K562 (cell line): ENCODE data around the gene NMB. TPM values are rescaled to one million over a fixed set of nuclear protein-coding genes. Genes with fewer than 3 reads are reported as not detected.

ENCODE experiments used
- ARID3A ChIP-seq: IDR thresholded peaks from 2 replicates; pipeline ENCODE4 v1.6.1; 2012; ENCODE audit warnings: low read depth, low read length, improper control_type of control experiment, borderline replicate concordance
- ARNT ChIP-seq, 2 experiments: fragments of 450-650 bp; IDR thresholded peaks; 2 replicates each; pipeline ENCODE4 v1.6.1; 2016; ENCODE audit warnings: mild to moderate bottlenecking in 1 of 2
- ATF3 ChIP-seq, 2 experiments: fragments of 450-650 bp in 1 of 2; sonication (generic) in 1 of 2; formaldehyde crosslinking in 1 of 2; IDR thresholded peaks in 1 of 2; conservative IDR thresholded peaks in 1 of 2; 2 replicates each; pipeline versions ENCODE4 v1.6.1 to v1.8.1; 2016 to 2023; ENCODE audit warnings: mild to moderate bottlenecking in 2 of 2, moderate library complexity in 2 of 2, inconsistent platforms in 1 of 2, missing genetic modification reagents in 1 of 2
- DPF2 ChIP-seq: fragments of 450-650 bp; IDR thresholded peaks from 2 replicates; pipeline ENCODE4 v1.6.1; 2016
- GATA2 ChIP-seq: sonication (generic); formaldehyde crosslinking; IDR thresholded peaks from 2 replicates; pipeline ENCODE4 v1.4.0; 2020; ENCODE audit warnings: mild to moderate bottlenecking, missing genetic modification reagents
- GMEB1 ChIP-seq: fragments of 250-450 bp; sonication (Bioruptor Pico); IDR thresholded peaks from 2 replicates; pipeline ENCODE4 v1.4.0; 2020; ENCODE audit warnings: mild to moderate bottlenecking
- HMBOX1 ChIP-seq: sonication (generic); IDR thresholded peaks from 2 replicates; pipeline ENCODE4 v1.6.1; 2016
- MEIS2 ChIP-seq: fragments of 450-650 bp; IDR thresholded peaks from 2 replicates; pipeline ENCODE4 v1.6.1; 2014; ENCODE audit warnings: mild to moderate bottlenecking; ENCODE audit not compliant: partially characterized antibody
- NFYB ChIP-seq: IDR thresholded peaks from 2 replicates; pipeline ENCODE4 v1.6.1; 2011; ENCODE audit warnings: mild to moderate bottlenecking, moderate library complexity; ENCODE audit not compliant: insufficient read length; ENCODE audit errors: extremely low read depth
- PHB ChIP-seq: fragments of 250-450 bp; sonication (Bioruptor Pico); IDR thresholded peaks from 2 replicates; pipeline ENCODE4 v1.5.0; 2021
- PYGO2 ChIP-seq: fragments of 450-650 bp; IDR thresholded peaks from 2 replicates; pipeline ENCODE4 v1.6.1; 2016; ENCODE audit warnings: mild to moderate bottlenecking, missing genetic modification characterization, moderate library complexity, missing compliant biosample characterization
- RCOR1 ChIP-seq, 2 experiments: IDR thresholded peaks; 2 replicates each; pipeline ENCODE4 v1.6.1; 2012; ENCODE audit warnings: low read depth in 2 of 2, low read length in 2 of 2, borderline replicate concordance in 1 of 2, improper control_type of control experiment in 1 of 2
- SIX5 ChIP-seq, 2 experiments: IDR thresholded peaks; 2 replicates each; pipeline ENCODE4 v1.6.1; 2011; ENCODE audit warnings: low read length in 2 of 2, borderline replicate concordance in 1 of 2, low read depth in 1 of 2, mild to moderate bottlenecking in 1 of 2, moderate library complexity in 1 of 2; ENCODE audit not compliant: insufficient read depth in 1 of 2
- SMARCE1 ChIP-seq: fragments of 450-650 bp; IDR thresholded peaks from 2 replicates; pipeline ENCODE4 v1.7.1; 2016; ENCODE audit warnings: mild to moderate bottlenecking
- STAG1 ChIP-seq: sonication (generic); formaldehyde crosslinking; IDR thresholded peaks from 2 replicates; pipeline ENCODE4 v1.5.0; 2020; ENCODE audit warnings: missing genetic modification reagents, borderline replicate concordance
- TAL1 ChIP-seq: fragments of 450-650 bp; IDR thresholded peaks from 2 replicates; pipeline ENCODE4 v1.6.1; 2016; ENCODE audit warnings: mild to moderate bottlenecking
- TBL1XR1 ChIP-seq, 2 experiments: IDR thresholded peaks; 2 replicates each; pipeline ENCODE4 v1.6.1; 2012; ENCODE audit warnings: improper control_type of control experiment in 2 of 2, low read length in 2 of 2, mild to moderate bottlenecking in 1 of 2
- U2AF2 ChIP-seq: fragments of 200-400 bp; formaldehyde crosslinking; optimal IDR thresholded peaks from 2 replicates; pipeline ENCODE3; 2017; ENCODE audit warnings: low read depth, mild to moderate bottlenecking, low read length
- ZNF133 ChIP-seq: fragments of 250-450 bp; sonication (Bioruptor Pico); IDR thresholded peaks from 2 replicates; pipeline ENCODE4 v1.4.0; 2020; ENCODE audit warnings: mild to moderate bottlenecking
- ZNF134 ChIP-seq: fragments of 250-450 bp; sonication (Bioruptor Pico); conservative IDR thresholded peaks from 2 replicates; pipeline ENCODE4 v1.4.0; 2020
- ZNF224 ChIP-seq: sonication (generic); formaldehyde crosslinking; IDR thresholded peaks from 2 replicates; pipeline ENCODE4 v1.8.0; 2022; ENCODE audit warnings: mild to moderate bottlenecking, missing genetic modification reagents
- ZNF551 ChIP-seq: fragments of 250-450 bp; sonication (Bioruptor Pico); IDR thresholded peaks from 2 replicates; pipeline ENCODE4 v1.5.0; 2021; ENCODE audit warnings: mild to moderate bottlenecking, moderate library complexity
- ZNF740 ChIP-seq, 3 experiments: fragments of 200-800 bp in 1 of 3; sonication (Bioruptor generic) in 1 of 3; sonication (generic) in 1 of 3; formaldehyde crosslinking in 1 of 3; IDR thresholded peaks; 2 replicates each; pipeline versions ENCODE4 v1.6.1 to v1.8.0; 2016 to 2022; ENCODE audit warnings: mild to moderate bottlenecking in 2 of 3, missing compliant biosample characterization in 2 of 3, missing genetic modification characterization in 2 of 3, missing genetic modification reagents in 1 of 3
- polyA plus RNA-seq, 8 experiments: library from polyadenylated mRNA; depleted of rRNA in 4 of 8; stranded (reverse) in 5 of 8; unstranded in 3 of 8; fragments of >200 nt; fragmentation: Nextera tagmentation in 2 of 8; fragmentation: Illumina TruSeq in 1 of 8; extraction: Ambion mirVana in 2 of 8; extraction: Trizol in 1 of 8; gene quantifications; 2 replicates each; pipeline versions ENCODE4 v1.2.1 to v1.2.3, GENCODE V29; 2011 to 2014; ENCODE audit warnings: inconsistent platforms in 1 of 8, missing spikeins in 1 of 8
- total RNA-seq, 7 experiments: library from RNA; depleted of rRNA in 6 of 7; stranded (reverse); fragments of >200 nt in 6 of 7; fragmentation: Illumina TruSeq in 2 of 7; extraction: Trizol in 2 of 7; gene quantifications; 2 replicates each; pipeline versions ENCODE4 v1.2.1 to v1.2.3, GENCODE V29; 2011 to 2021; ENCODE audit warnings: low replicate concordance in 1 of 7

NMB gene
- total and polyA plus RNA-seq, 9 of the 15 experiments (the other 6 are each of a cell fraction or from before 2014, with no cell fraction given), result 0.06 to 0.16 (median 0.09) TPM; not detected in 5

- TF ChIP-seq TBL1XR1 (IDR thresholded peaks at IDR 0.05; ENCODE audit: low read length in 2 of 2), result no peak
- TF ChIP-seq PYGO2 (tag), result no peak
- no peak for TF ChIP-seq NFYB
- peak; percentile 52; the same call in 1 of the 2 replicates for TF ChIP-seq TAL1
- TF ChIP-seq DPF2, result peak; percentile 66
- peak; percentile 54; the same call in 1 of the 2 replicates for TF ChIP-seq HMBOX1
- TF ChIP-seq SMARCE1, result peak; percentile 57; the same call in 1 of the 2 replicates
- TF ChIP-seq STAG1, result no peak
- TF ChIP-seq PHB (CRISPR knock-in tag), result no peak
- TF ChIP-seq RCOR1 (IDR thresholded peaks at IDR 0.05; ENCODE audit: borderline replicate concordance in 1 of 2, low read depth in 2 of 2, low read length in 2 of 2), result 0 out of 4 replicates have a peak, but pooled peaks of 1 of the 2 experiments have one; percentile 29
- TF ChIP-seq ARID3A, result no peak
- no peak for TF ChIP-seq ZNF224
- 0 out of 2 replicates have a peak, but pooled peaks have one; percentile 20 for TF ChIP-seq GATA2 (CRISPR knock-in tag)
- TF ChIP-seq ATF3 (IDR thresholded peaks at IDR 0.05), result peak; percentile 50; the same call in 1 of the 2 replicates
- TF ChIP-seq ATF3 (CRISPR knock-in tag; conservative IDR thresholded peaks at IDR 0.05), result no peak
- no peak for TF ChIP-seq SIX5 (IDR thresholded peaks at IDR 0.05; ENCODE audit: borderline replicate concordance in 1 of 2, insufficient read depth in 1 of 2, low read depth in 1 of 2, low read length in 2 of 2)
- TF ChIP-seq ZNF551 (CRISPR knock-in tag), result no peak
- no peak for TF ChIP-seq ZNF740 (CRISPR knock-in tag; IDR thresholded peaks at IDR 0.05)
- no peak for TF ChIP-seq ZNF740 (tag; IDR thresholded peaks at IDR 0.05)
- TF ChIP-seq U2AF2, result no peak
- TF ChIP-seq ZNF133 (CRISPR knock-in tag), result no peak
- no peak for TF ChIP-seq ZNF134 (CRISPR knock-in tag)
- no peak for TF ChIP-seq GMEB1 (CRISPR knock-in tag)
- TF ChIP-seq MEIS2, result peak; percentile 18
- no peak for TF ChIP-seq ARNT (IDR thresholded peaks at IDR 0.05)
These were observed 10.3 kb downstream of the NMB start (continued) for GRCh38 chr15:84647726-84648125.
